Measurements from ENCODE around the gene ARL5B.
"Not testable (repeated sequence)": the region's sequence is repeated elsewhere in the genome, so short reads cannot be mapped to it uniquely, and the experiment has no call there.

Gene ARL5B

GRCh38 chr10:18619016-18619415 lies 40.2 kb upstream of the ARL5B start:
- Histone ChIP-seq H3K36me3 (no peaks in the 10 kb centered on the region), H3K27ac (no peak overlapping the region), H3K4me3 (ENCODE audit: low read depth, low read length) (no peak overlapping the region), H3K27me3 (ENCODE audit: insufficient read depth, low read depth, severe bottlenecking) (no peaks in the 10 kb centered on the region), H3K9me3 (ENCODE audit: severe bottlenecking) (no peaks in the 10 kb centered on the region)
- DNase-seq: no peak
- no peak for TF ChIP-seq CTCF (IDR thresholded peaks at IDR 0.05; ENCODE audit: low read depth, low read length)

- Histone ChIP-seq H3K9me3 (ENCODE audit: severe bottlenecking) (no peaks in the 10 kb centered on the region), H3K27me3 (ENCODE audit: insufficient read depth, low read depth, severe bottlenecking) (no peaks in the 10 kb centered on the region), H3K4me3 (ENCODE audit: low read depth, low read length) (no peak overlapping the region), H3K36me3 (no peaks in the 10 kb centered on the region), H3K27ac (no peak overlapping the region)
- no peak for DNase-seq
- TF ChIP-seq CTCF (IDR thresholded peaks at IDR 0.05; ENCODE audit: low read depth, low read length): no peak
These were observed 38.4 kb upstream of the ARL5B start for GRCh38 chr10:18620856-18621255.

- H3K27me3 ChIP-seq (ENCODE audit: insufficient read depth, low read depth, severe bottlenecking); H3K4me3 ChIP-seq (ENCODE audit: low read depth, low read length); H3K36me3 ChIP-seq; H3K27ac ChIP-seq; H3K9me3 ChIP-seq (ENCODE audit: severe bottlenecking); DNase-seq: not testable (repeated sequence)
These were observed 35.6 kb upstream of the ARL5B start for GRCh38 chr10:18623671-18624070.

- Histone ChIP-seq H3K9me3 (ENCODE audit: severe bottlenecking) (no peaks in the 10 kb centered on the region), H3K4me3 (ENCODE audit: low read depth, low read length) (no peak overlapping the region), H3K36me3 (no peaks in the 10 kb centered on the region), H3K27me3 (ENCODE audit: insufficient read depth, low read depth, severe bottlenecking) (no peaks in the 10 kb centered on the region), H3K27ac (no peak overlapping the region)
- no peak for DNase-seq
- no peak for TF ChIP-seq CTCF (IDR thresholded peaks at IDR 0.05; ENCODE audit: low read depth, low read length)
These were observed 33.3 kb upstream of the ARL5B start for GRCh38 chr10:18625886-18626285.

GRCh38 chr10:18627452-18628018 lies 31.7 kb upstream of the ARL5B start:
- not testable (repeated sequence) for H3K27me3 ChIP-seq (ENCODE audit: insufficient read depth, low read depth, severe bottlenecking); H3K9me3 ChIP-seq (ENCODE audit: severe bottlenecking); H3K4me3 ChIP-seq (ENCODE audit: low read depth, low read length); H3K36me3 ChIP-seq; H3K27ac ChIP-seq
- DNase-seq: peak; percentile 35

GRCh38 chr10:18632500-18632899 lies 26.7 kb upstream of the ARL5B start:
- H3K36me3 ChIP-seq; DNase-seq; H3K9me3 ChIP-seq (ENCODE audit: severe bottlenecking); H3K27me3 ChIP-seq (ENCODE audit: insufficient read depth, low read depth, severe bottlenecking); H3K4me3 ChIP-seq (ENCODE audit: low read depth, low read length); H3K27ac ChIP-seq: not testable (repeated sequence)

- H3K36me3 ChIP-seq: no peaks in the 10 kb centered on the region
- H3K9me3 ChIP-seq (ENCODE audit: severe bottlenecking): no peaks in the 10 kb centered on the region
- no peak overlapping the region for H3K27ac ChIP-seq
- no peaks in the 10 kb centered on the region for H3K27me3 ChIP-seq (ENCODE audit: insufficient read depth, low read depth, severe bottlenecking)
- no peak for TF ChIP-seq CTCF (IDR thresholded peaks at IDR 0.05; ENCODE audit: low read depth, low read length)
- no peak for DNase-seq
- H3K4me3 ChIP-seq (ENCODE audit: low read depth, low read length): no peak overlapping the region
These were observed 23.2 kb upstream of the ARL5B start for GRCh38 chr10:18635995-18636394.

- not testable (repeated sequence) for H3K27ac ChIP-seq; H3K36me3 ChIP-seq; DNase-seq; H3K4me3 ChIP-seq (ENCODE audit: low read depth, low read length); H3K27me3 ChIP-seq (ENCODE audit: insufficient read depth, low read depth, severe bottlenecking); H3K9me3 ChIP-seq (ENCODE audit: severe bottlenecking)
These were observed 21.8 kb upstream of the ARL5B start for GRCh38 chr10:18637400-18637799.

GRCh38 chr10:18639719-18640118 lies 19.5 kb upstream of the ARL5B start:
- not testable (repeated sequence) for DNase-seq, H3K36me3 ChIP-seq

More at GRCh38 chr10:18639719-18640118, 19.5 kb upstream of the ARL5B start:
- not testable (repeated sequence) for H3K27me3 ChIP-seq (ENCODE audit: insufficient read depth, low read depth, severe bottlenecking); H3K9me3 ChIP-seq (ENCODE audit: severe bottlenecking); H3K27ac ChIP-seq; H3K4me3 ChIP-seq (ENCODE audit: low read depth, low read length)
